D721Med (cell line): ENCODE results near the gene PADI2.

Experiments
- DNase-seq: peaks from one replicate; pipeline ENCODE4 v3.0.0; 2011; ENCODE audit warnings: low spot score; ENCODE audit not compliant: insufficient read length
- FAIRE-seq: peaks from 2 replicates; lab custom pipeline; 2011; peaks lifted over from hg19 to GRCh38; lab: Jason Lieb, UNC
- CTCF ChIP-seq: IDR thresholded peaks from 2 replicates; pipeline ENCODE4 v1.5.1; 2012; ENCODE audit warnings: mild to moderate bottlenecking, control low read depth; ENCODE audit not compliant: insufficient read depth; ENCODE audit errors: missing control alignments

PADI2 gene

GRCh38 chr1:17027900-17028299 is 91.4 kb downstream of the PADI2 start:
- TF ChIP-seq CTCF: no peak
- no peak for DNase-seq
- no peak for FAIRE-seq

GRCh38 chr1:17027403-17027802 is 91.8 kb downstream of the PADI2 start:
- no peak for TF ChIP-seq CTCF
- FAIRE-seq (no peak), DNase-seq (no peak)

- TF ChIP-seq CTCF: no peak
- no peak for DNase-seq
- FAIRE-seq: no peak
Observed at GRCh38 chr1:17024721-17025120, 94.5 kb downstream of the PADI2 start.

- no peak for DNase-seq
- no peak for TF ChIP-seq CTCF
- no peak for FAIRE-seq
Observed at GRCh38 chr1:17023573-17023972, 95.7 kb downstream of the PADI2 start.

- TF ChIP-seq CTCF: no peak
- no peak for FAIRE-seq
- no peak for DNase-seq
Observed at GRCh38 chr1:17023102-17023501, 96.1 kb downstream of the PADI2 start.

- DNase-seq: no peak
- no peak for FAIRE-seq
- no peak for TF ChIP-seq CTCF
Observed at GRCh38 chr1:17021896-17022295, 97.4 kb downstream of the PADI2 start.

- TF ChIP-seq CTCF: no peak
- FAIRE-seq (no peak), DNase-seq (no peak)
Observed at GRCh38 chr1:17020502-17020901, 98.7 kb downstream of the PADI2 start.
